HCT116 (cell line): ENCODE measurements around the gene GRHL3. TPM values are rescaled to one million over a fixed set of nuclear protein-coding genes. Genes with fewer than 3 reads are reported as not detected.

Experiments used
- ATAC-seq: fragments of 200-7000 bp; cut with Tn5 transposase; 2 replicates; pipeline ENCODE4 v1.9.1; 2020; ENCODE audit warnings: mild to moderate bottlenecking, moderate library complexity
- BruUV-seq: library from RNA; stranded (reverse); fragments of 400-500 nt; replicated peaks from 2 replicates; lab custom pipeline; 2021; lab: Mats Ljungman, UMichigan
- CTCF ChIA-PET: fragments of 300-600 bp; sonication (Branson Sonifier 250); formaldehyde crosslinking; loops from one replicate; lab custom pipeline; 2021; ENCODE audit warnings: antibody characterized with exemption; lab: Charles Lee
- POLR2A ChIA-PET: fragments of 300-600, 350-600 bp; sonication (Branson Sonifier 250); formaldehyde crosslinking; loops from one replicate; lab custom pipeline; 2021; ENCODE audit warnings: antibody characterized with exemption; lab: Charles Lee
- RAD21 ChIA-PET, 2 experiments: fragments of 300-600 bp; sonication (Branson Sonifier 250); formaldehyde crosslinking; loops; one replicate each; lab custom pipeline; 2023; ENCODE audit warnings: low total read pairs in 2 of 2; ENCODE audit not compliant: uncharacterized antibody in 2 of 2, unreplicated experiment in 2 of 2, low non-redundant PET in 1 of 2; lab: Charles Lee
- DNase-seq: peaks from one replicate; pipeline ENCODE4 v3.0.0-alpha.2; 2010; ENCODE audit warnings: low read depth, low spot score
- H2AFZ ChIP-seq: fragments of 200-600 bp; shearing (Covaris generic), sonication (generic); 2 replicates; pipeline ENCODE4 v1.6.1; 2017; ENCODE audit warnings: low read depth, mixed run types, mixed read lengths, antibody characterized with exemption, low read length; ENCODE audit not compliant: poor library complexity, severe bottlenecking
- H3K27ac ChIP-seq: 2 replicates; pipeline ENCODE4 v1.5.1; 2012; ENCODE audit warnings: low read depth, low read length
- H3K27me3 ChIP-seq: fragments of 200-600 bp; sonication (generic); 2 replicates; pipeline ENCODE4 v1.6.1; 2016; ENCODE audit warnings: mixed run types, low read length, mixed read lengths; ENCODE audit not compliant: insufficient read depth
- H3K36me3 ChIP-seq, 2 experiments: fragments of 200-500 bp in 1 of 2; fragments of 200-600 bp in 1 of 2; sonication (Bioruptor generic) in 1 of 2; sonication (generic) in 1 of 2; 2 replicates each; pipeline versions ENCODE4 v1.5.1 to v1.6.1; 2014 to 2016; ENCODE audit warnings: low read length in 2 of 2, inconsistent platforms in 1 of 2, mixed read lengths in 1 of 2, mixed run types in 1 of 2; ENCODE audit not compliant: insufficient read depth in 2 of 2, control insufficient read depth in 1 of 2
- H3K4me1 ChIP-seq, 2 experiments: fragments of 200-600 bp in 1 of 2; sonication (generic) in 1 of 2; 2 replicates each; pipeline versions ENCODE4 v1.5.1 to v1.6.1; 2012 to 2017; ENCODE audit warnings: low read length in 2 of 2, inconsistent platforms in 1 of 2, mild to moderate bottlenecking in 1 of 2, mixed read lengths in 1 of 2, mixed run types in 1 of 2, moderate library complexity in 1 of 2; ENCODE audit not compliant: insufficient read depth in 2 of 2, control insufficient read depth in 1 of 2
- H3K4me2 ChIP-seq: fragments of 200-600 bp; sonication (generic); 2 replicates; pipeline ENCODE4 v1.6.1; 2017; ENCODE audit warnings: mixed run types, low read length, mixed read lengths
- H3K4me3 ChIP-seq, 2 experiments: fragments of 200-600 bp in 1 of 2; sonication (generic) in 1 of 2; replicated peaks in 1 of 2; 2 replicates each; pipeline ENCODE4 v1.5.1; 2011 to 2016; ENCODE audit warnings: low read length in 2 of 2, control low read depth in 1 of 2, low read depth in 1 of 2, mild to moderate bottlenecking in 1 of 2, mixed read lengths in 1 of 2, mixed run types in 1 of 2
- H3K79me2 ChIP-seq: fragments of 200-600 bp; sonication (generic); 2 replicates; pipeline ENCODE4 v1.6.1; 2017; ENCODE audit warnings: mild to moderate bottlenecking, mixed run types, low read length, moderate library complexity, mixed read lengths; ENCODE audit not compliant: insufficient read depth
- H3K9ac ChIP-seq: fragments of 200-600 bp; sonication (generic); 2 replicates; pipeline ENCODE4 v1.6.1; 2016; ENCODE audit warnings: low read length, mixed read lengths
- H3K9me2 ChIP-seq: fragments of 200-600 bp; sonication (generic), shearing (Covaris generic); 2 replicates; pipeline ENCODE4 v1.6.1; 2017; ENCODE audit warnings: mixed run types, mild to moderate bottlenecking, moderate library complexity; ENCODE audit not compliant: insufficient read depth
- H3K9me3 ChIP-seq, 2 experiments: fragments of 200-500 bp in 1 of 2; fragments of 200-600 bp in 1 of 2; sonication (Bioruptor generic) in 1 of 2; sonication (generic) in 1 of 2; 2 replicates each; pipeline ENCODE4 v1.6.1; 2014 to 2017; ENCODE audit warnings: low read length in 2 of 2, mixed read lengths in 2 of 2, inconsistent platforms in 1 of 2, low read depth in 1 of 2, mild to moderate bottlenecking in 1 of 2, mixed run types in 1 of 2, moderate library complexity in 1 of 2; ENCODE audit not compliant: control insufficient read depth in 1 of 2, insufficient read depth in 1 of 2
- H4K20me1 ChIP-seq: fragments of 200-600 bp; sonication (generic), shearing (Covaris generic); 2 replicates; pipeline ENCODE4 v1.6.1; 2017; ENCODE audit warnings: mixed run types, mild to moderate bottlenecking, moderate library complexity; ENCODE audit not compliant: insufficient read depth
- ATF3 ChIP-seq: IDR thresholded peaks from 2 replicates; pipeline ENCODE4 v1.6.1; 2012
- CBX3 ChIP-seq: IDR thresholded peaks from 2 replicates; pipeline ENCODE4 v1.6.1; 2012; ENCODE audit warnings: low read depth
- CEBPB ChIP-seq: IDR thresholded peaks from 2 replicates; pipeline ENCODE4 v1.6.1; 2012; ENCODE audit warnings: low read depth
- EGR1 ChIP-seq: IDR thresholded peaks from 2 replicates; pipeline ENCODE4 v1.6.1; 2012; ENCODE audit warnings: low read depth
- EZH2 ChIP-seq: fragments of 200-600 bp; sonication (generic); IDR thresholded peaks from 2 replicates; pipeline ENCODE4 v1.6.1; 2017; ENCODE audit warnings: antibody characterized with exemption, mixed run types
- FOSL1 ChIP-seq: IDR thresholded peaks from 2 replicates; pipeline ENCODE4 v1.6.1; 2012; ENCODE audit warnings: low read depth
- JUND ChIP-seq: IDR thresholded peaks from 2 replicates; pipeline ENCODE4 v1.6.1; 2012
- POLR2A ChIP-seq: IDR thresholded peaks from 2 replicates; pipeline ENCODE4 v1.7.0; 2011; ENCODE audit warnings: borderline replicate concordance; ENCODE audit not compliant: insufficient read depth, insufficient read length; ENCODE audit errors: extremely low read depth
- RAD21 ChIP-seq: IDR thresholded peaks from 2 replicates; pipeline ENCODE4 v1.6.1; 2012; ENCODE audit warnings: low read depth, mild to moderate bottlenecking
- SIN3A ChIP-seq: IDR thresholded peaks from 2 replicates; pipeline ENCODE4 v1.6.1; 2012; ENCODE audit warnings: low read depth
- SP1 ChIP-seq: IDR thresholded peaks from 2 replicates; pipeline ENCODE4 v1.6.1; 2012; ENCODE audit warnings: low read depth
- TCF7L2 ChIP-seq: IDR thresholded peaks from 2 replicates; pipeline ENCODE4 v1.7.0; 2011; ENCODE audit warnings: borderline replicate concordance, inconsistent platforms; ENCODE audit not compliant: insufficient read depth, insufficient read length; ENCODE audit errors: extremely low read depth
- ZFX ChIP-seq: fragments of 450-650 bp; IDR thresholded peaks from 2 replicates; pipeline ENCODE4 v1.6.1; 2017
- ZNF274 ChIP-seq: fragments of 200-500 bp; sonication (Bioruptor generic); IDR thresholded peaks from 2 replicates; pipeline ENCODE4 v1.6.1; 2014; ENCODE audit warnings: mild to moderate bottlenecking, low read depth, low read length, inconsistent platforms
- intact Hi-C: fragments of 100-400 bp; cut with micrococcal nuclease; formaldehyde crosslinking; loops from 2 replicates; pipeline ENCODE4 v1.10.0; 2022
- total RNA-seq: library from RNA; stranded (reverse); gene quantifications from one replicate; pipeline ENCODE4 v1.2.1, GENCODE V29; 2021; ENCODE audit not compliant: unreplicated experiment
- TF ChIP-seq, protein P1 (sequence below), 3 experiments: fragments of 200-600 bp in 1 of 3; sonication (generic) in 1 of 3; IDR thresholded peaks in 2 of 3; conservative IDR thresholded peaks in 1 of 3; 2 replicates each; pipeline ENCODE4 v1.5.1; 2012 to 2017; ENCODE audit warnings: low read depth in 2 of 3, low read length in 2 of 3, antibody characterized with exemption in 1 of 3, borderline replicate concordance in 1 of 3, control low read depth in 1 of 3, mild to moderate bottlenecking in 1 of 3, mixed read lengths in 1 of 3, mixed run types in 1 of 3, moderate library complexity in 1 of 3; ENCODE audit not compliant: insufficient read depth in 1 of 3
- TF ChIP-seq, protein P2 (sequence below): IDR thresholded peaks from 2 replicates; pipeline ENCODE4 v1.6.1; 2012; ENCODE audit warnings: low read depth

Gene GRHL3
- total RNA-seq, 1 experiment from 2014 or later, result 1.0 TPM

GRCh38 chr1:24339996-24340395 is 20.8 kb downstream of the GRHL3 start:
- H3K4me3 ChIP-seq, result no peak overlapping the region
- no peak overlapping the region for H3K9ac ChIP-seq
- H3K79me2 ChIP-seq, result no peaks in the 10 kb centered on the region
- no peak for ATAC-seq
- TF ChIP-seq FOSL1 (no peak), TCF7L2 (no peak), ZNF274 (no peak), CEBPB (no peak), ATF3 (no peak), JUND (no peak), ZFX (no peak), EZH2 (no peak), SIN3A (no peak), SP1 (no peak), RAD21 (no peak), POLR2A (no peak), EGR1 (no peak), CBX3 (no peak)
- TF ChIP-seq, protein P1, sequence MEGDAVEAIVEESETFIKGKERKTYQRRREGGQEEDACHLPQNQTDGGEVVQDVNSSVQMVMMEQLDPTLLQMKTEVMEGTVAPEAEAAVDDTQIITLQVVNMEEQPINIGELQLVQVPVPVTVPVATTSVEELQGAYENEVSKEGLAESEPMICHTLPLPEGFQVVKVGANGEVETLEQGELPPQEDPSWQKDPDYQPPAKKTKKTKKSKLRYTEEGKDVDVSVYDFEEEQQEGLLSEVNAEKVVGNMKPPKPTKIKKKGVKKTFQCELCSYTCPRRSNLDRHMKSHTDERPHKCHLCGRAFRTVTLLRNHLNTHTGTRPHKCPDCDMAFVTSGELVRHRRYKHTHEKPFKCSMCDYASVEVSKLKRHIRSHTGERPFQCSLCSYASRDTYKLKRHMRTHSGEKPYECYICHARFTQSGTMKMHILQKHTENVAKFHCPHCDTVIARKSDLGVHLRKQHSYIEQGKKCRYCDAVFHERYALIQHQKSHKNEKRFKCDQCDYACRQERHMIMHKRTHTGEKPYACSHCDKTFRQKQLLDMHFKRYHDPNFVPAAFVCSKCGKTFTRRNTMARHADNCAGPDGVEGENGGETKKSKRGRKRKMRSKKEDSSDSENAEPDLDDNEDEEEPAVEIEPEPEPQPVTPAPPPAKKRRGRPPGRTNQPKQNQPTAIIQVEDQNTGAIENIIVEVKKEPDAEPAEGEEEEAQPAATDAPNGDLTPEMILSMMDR (IDR thresholded peaks at IDR 0.05 in 2 of 3, conservative IDR thresholded peaks at IDR 0.05 in 1 of 3; ENCODE audit: borderline replicate concordance in 1 of 3, insufficient read depth in 1 of 3, low read depth in 2 of 3, low read length in 2 of 3), result no peak
- TF ChIP-seq, protein P2, sequence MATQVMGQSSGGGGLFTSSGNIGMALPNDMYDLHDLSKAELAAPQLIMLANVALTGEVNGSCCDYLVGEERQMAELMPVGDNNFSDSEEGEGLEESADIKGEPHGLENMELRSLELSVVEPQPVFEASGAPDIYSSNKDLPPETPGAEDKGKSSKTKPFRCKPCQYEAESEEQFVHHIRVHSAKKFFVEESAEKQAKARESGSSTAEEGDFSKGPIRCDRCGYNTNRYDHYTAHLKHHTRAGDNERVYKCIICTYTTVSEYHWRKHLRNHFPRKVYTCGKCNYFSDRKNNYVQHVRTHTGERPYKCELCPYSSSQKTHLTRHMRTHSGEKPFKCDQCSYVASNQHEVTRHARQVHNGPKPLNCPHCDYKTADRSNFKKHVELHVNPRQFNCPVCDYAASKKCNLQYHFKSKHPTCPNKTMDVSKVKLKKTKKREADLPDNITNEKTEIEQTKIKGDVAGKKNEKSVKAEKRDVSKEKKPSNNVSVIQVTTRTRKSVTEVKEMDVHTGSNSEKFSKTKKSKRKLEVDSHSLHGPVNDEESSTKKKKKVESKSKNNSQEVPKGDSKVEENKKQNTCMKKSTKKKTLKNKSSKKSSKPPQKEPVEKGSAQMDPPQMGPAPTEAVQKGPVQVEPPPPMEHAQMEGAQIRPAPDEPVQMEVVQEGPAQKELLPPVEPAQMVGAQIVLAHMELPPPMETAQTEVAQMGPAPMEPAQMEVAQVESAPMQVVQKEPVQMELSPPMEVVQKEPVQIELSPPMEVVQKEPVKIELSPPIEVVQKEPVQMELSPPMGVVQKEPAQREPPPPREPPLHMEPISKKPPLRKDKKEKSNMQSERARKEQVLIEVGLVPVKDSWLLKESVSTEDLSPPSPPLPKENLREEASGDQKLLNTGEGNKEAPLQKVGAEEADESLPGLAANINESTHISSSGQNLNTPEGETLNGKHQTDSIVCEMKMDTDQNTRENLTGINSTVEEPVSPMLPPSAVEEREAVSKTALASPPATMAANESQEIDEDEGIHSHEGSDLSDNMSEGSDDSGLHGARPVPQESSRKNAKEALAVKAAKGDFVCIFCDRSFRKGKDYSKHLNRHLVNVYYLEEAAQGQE, result no peak
- TF ChIP-seq, all 23 proteins: peak for 0
- Histone ChIP-seq H3K36me3 (no peaks in the 10 kb centered on the region), H3K27me3 (peaks cover 20% of the 10 kb centered on the region; the same call in 1 of the 2 replicates), H2AFZ (no peak overlapping the region), H4K20me1 (no peaks in the 10 kb centered on the region), H3K9me2 (no peaks in the 10 kb centered on the region), H3K9me3 (no peaks in the 10 kb centered on the region), H3K4me2 (no peak overlapping the region), H3K27ac (no peak overlapping the region), H3K4me1 (no peaks in the 10 kb centered on the region)
- intact Hi-C loops, result no loop called here
- DNase-seq, result no peak
- POLR2A ChIA-PET, result no interaction called here
- RAD21 ChIA-PET, result no interaction called here
- CTCF ChIA-PET, result no interaction called here
- BruUV-seq, result no TSS peak
